ENCODE measurements around the gene TTF1.

TTF1 gene

GRCh38 chr9:132406554-132407122 lies at the start of gene TTF1:
TSS of gene TTF1 (minus strand) at chr9:132406840. CDS start at chr9:132402821, 4,019 bp downstream.
- peak; percentile 9 for DNase-seq (ENCODE audit: low read depth, low spot score)
- TF ChIP-seq CTCF (IDR thresholded peaks at IDR 0.05; ENCODE audit: insufficient read depth, low read length, missing control alignments), result no peak
- POLR2A ChIA-PET, result no interaction called here
- CTCF ChIA-PET, result interaction anchor here (0.9 kb wide), 1 partner anchor 18 kb away, joined by 3 read pairs; no protein-coding TSS in a partner anchor
- H3K4me3 ChIP-seq (ENCODE audit: low read depth, low read length), result peak within 1 kb of the TSS; percentile 84

- ChIA-PET CTCF (no interaction called here), POLR2A (no interaction called here)
- no peak overlapping the region for H3K4me3 ChIP-seq (ENCODE audit: low read depth, low read length)
- no peak for TF ChIP-seq CTCF (IDR thresholded peaks at IDR 0.05; ENCODE audit: insufficient read depth, low read length, missing control alignments)
- no peak for DNase-seq (ENCODE audit: low read depth, low spot score)
Observed at GRCh38 chr9:132456241-132456640, 49.6 kb upstream of the TTF1 start.

- H3K4me3 ChIP-seq (ENCODE audit: low read depth, low read length), result no peak overlapping the region
- TF ChIP-seq CTCF (IDR thresholded peaks at IDR 0.05; ENCODE audit: insufficient read depth, low read length, missing control alignments), result no peak
- CTCF ChIA-PET, result no interaction called here
- POLR2A ChIA-PET, result no interaction called here
- DNase-seq (ENCODE audit: low read depth, low spot score), result no peak
Observed at GRCh38 chr9:132451276-132451675, 44.6 kb upstream of the TTF1 start.

- POLR2A ChIA-PET, result no interaction called here
Observed at GRCh38 chr9:132447902-132448301, 41.3 kb upstream of the TTF1 start.

GRCh38 chr9:132447346-132447745 lies 40.7 kb upstream of the TTF1 start:
- no peak for DNase-seq (ENCODE audit: low read depth, low spot score)
- ChIA-PET POLR2A (no interaction called here), CTCF (no interaction called here)
- no peak for TF ChIP-seq CTCF (IDR thresholded peaks at IDR 0.05; ENCODE audit: insufficient read depth, low read length, missing control alignments)
- no peak overlapping the region for H3K4me3 ChIP-seq (ENCODE audit: low read depth, low read length)

More at GRCh38 chr9:132447902-132448301, 41.3 kb upstream of the TTF1 start:
- no peak for DNase-seq (ENCODE audit: low read depth, low spot score)
- TF ChIP-seq CTCF (IDR thresholded peaks at IDR 0.05; ENCODE audit: insufficient read depth, low read length, missing control alignments), result no peak
- CTCF ChIA-PET, result no interaction called here
- no peak overlapping the region for H3K4me3 ChIP-seq (ENCODE audit: low read depth, low read length)

- no peak overlapping the region for H3K4me3 ChIP-seq (ENCODE audit: low read depth, low read length)
- DNase-seq (ENCODE audit: low read depth, low spot score), result no peak
- no peak for TF ChIP-seq CTCF (IDR thresholded peaks at IDR 0.05; ENCODE audit: insufficient read depth, low read length, missing control alignments)
- CTCF ChIA-PET, result no interaction called here
- POLR2A ChIA-PET, result no interaction called here
Observed at GRCh38 chr9:132446887-132447286, 40.2 kb upstream of the TTF1 start.
